ENCODE results near the gene DDC.

DNA sequence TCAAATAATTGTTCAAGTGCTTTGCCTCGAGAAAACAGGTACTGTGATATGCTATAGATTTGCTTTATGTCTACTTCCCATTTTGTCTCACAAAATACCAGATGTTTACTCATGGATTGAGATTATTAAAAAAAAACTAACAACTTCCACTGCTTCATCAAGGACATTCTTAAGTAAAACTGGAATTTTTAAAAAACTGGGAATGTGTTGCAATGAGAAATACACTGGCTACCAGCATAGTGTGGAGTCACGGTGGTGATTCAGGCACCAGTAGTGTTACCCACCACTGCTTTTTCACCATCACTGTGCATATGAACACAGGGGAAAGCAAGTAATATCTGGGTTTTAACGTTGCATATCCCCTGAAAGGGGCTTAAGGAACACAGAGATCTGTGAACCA, 136.3 kb downstream of the DDC start:
- TF ChIP-seq, protein P1, sequence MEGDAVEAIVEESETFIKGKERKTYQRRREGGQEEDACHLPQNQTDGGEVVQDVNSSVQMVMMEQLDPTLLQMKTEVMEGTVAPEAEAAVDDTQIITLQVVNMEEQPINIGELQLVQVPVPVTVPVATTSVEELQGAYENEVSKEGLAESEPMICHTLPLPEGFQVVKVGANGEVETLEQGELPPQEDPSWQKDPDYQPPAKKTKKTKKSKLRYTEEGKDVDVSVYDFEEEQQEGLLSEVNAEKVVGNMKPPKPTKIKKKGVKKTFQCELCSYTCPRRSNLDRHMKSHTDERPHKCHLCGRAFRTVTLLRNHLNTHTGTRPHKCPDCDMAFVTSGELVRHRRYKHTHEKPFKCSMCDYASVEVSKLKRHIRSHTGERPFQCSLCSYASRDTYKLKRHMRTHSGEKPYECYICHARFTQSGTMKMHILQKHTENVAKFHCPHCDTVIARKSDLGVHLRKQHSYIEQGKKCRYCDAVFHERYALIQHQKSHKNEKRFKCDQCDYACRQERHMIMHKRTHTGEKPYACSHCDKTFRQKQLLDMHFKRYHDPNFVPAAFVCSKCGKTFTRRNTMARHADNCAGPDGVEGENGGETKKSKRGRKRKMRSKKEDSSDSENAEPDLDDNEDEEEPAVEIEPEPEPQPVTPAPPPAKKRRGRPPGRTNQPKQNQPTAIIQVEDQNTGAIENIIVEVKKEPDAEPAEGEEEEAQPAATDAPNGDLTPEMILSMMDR (conservative IDR thresholded peaks at IDR 0.05), result no peak
- no peak for TF ChIP-seq EZH2 (IDR thresholded peaks at IDR 0.05; ENCODE audit: low read depth)

All from PC-9 (cell line).